SK-N-SH treated with all-trans-retinoic acid at 6 μM for 48 hours (cell line): Measurements from ENCODE around the gene PKNOX2.

ENCODE experiments used
- ATAC-seq: fragments of 200-7000 bp; cut with Tn5 transposase; 3 replicates; pipeline ENCODE4 v1.9.1; 2020; ENCODE audit warnings: mild to moderate bottlenecking, moderate library complexity
- ARNTL ChIP-seq: fragments of 450-650 bp; formaldehyde crosslinking; IDR thresholded peaks from 2 replicates; pipeline ENCODE4 v1.5.0; 2020; ENCODE audit warnings: low read depth, mild to moderate bottlenecking, moderate library complexity, borderline replicate concordance
- BACH2 ChIP-seq: fragments of 250-450 bp; sonication (Bioruptor Pico); IDR thresholded peaks from 2 replicates; pipeline ENCODE4 v1.9.0; 2021; ENCODE audit warnings: mild to moderate bottlenecking, borderline replicate concordance
- CREB5 ChIP-seq: fragments of 250-450 bp; sonication (Bioruptor Pico); IDR thresholded peaks from 2 replicates; pipeline ENCODE4 v1.5.1; 2020; ENCODE audit warnings: low read depth, mild to moderate bottlenecking, moderate library complexity
- CSRNP3 ChIP-seq: fragments of 250-450 bp; sonication (Bioruptor Pico); IDR thresholded peaks from 2 replicates; pipeline ENCODE4 v1.5.1; 2021; ENCODE audit warnings: mild to moderate bottlenecking, moderate library complexity
- ESRRG ChIP-seq: fragments of 250-450 bp; sonication (Bioruptor Pico); IDR thresholded peaks from 2 replicates; pipeline ENCODE4 v1.6.1; 2021; ENCODE audit warnings: mild to moderate bottlenecking
- ISL1 ChIP-seq: fragments of 250-450 bp; sonication (Bioruptor Pico); IDR thresholded peaks from 2 replicates; pipeline ENCODE4 v2.1.2; 2022; ENCODE audit warnings: mild to moderate bottlenecking, moderate library complexity
- OSR1 ChIP-seq: fragments of 250-450 bp; sonication (Bioruptor Pico); IDR thresholded peaks from 2 replicates; pipeline ENCODE4 v1.8.0; 2022; ENCODE audit warnings: moderate library complexity, mild to moderate bottlenecking, inconsistent platforms
- POU6F1 ChIP-seq: fragments of 250-450 bp; sonication (Bioruptor Pico); IDR thresholded peaks from 2 replicates; pipeline ENCODE4 v1.8.0; 2021; ENCODE audit warnings: low read depth, mild to moderate bottlenecking, moderate library complexity, borderline replicate concordance
- PPARA ChIP-seq: fragments of 250-450 bp; sonication (Bioruptor Pico); IDR thresholded peaks from 2 replicates; pipeline ENCODE4 v1.5.0; 2020; ENCODE audit warnings: mild to moderate bottlenecking, borderline replicate concordance
- RARB ChIP-seq: fragments of 250-450 bp; sonication (Bioruptor Pico); IDR thresholded peaks from 2 replicates; pipeline ENCODE4 v1.8.0; 2021; ENCODE audit warnings: mild to moderate bottlenecking, moderate library complexity
- SNAI2 ChIP-seq: fragments of 250-450 bp; sonication (Bioruptor Pico); IDR thresholded peaks from 2 replicates; pipeline ENCODE4 v1.5.0; 2020; ENCODE audit warnings: mild to moderate bottlenecking, moderate library complexity
- TCF4 ChIP-seq: fragments of 250-450 bp; sonication (Bioruptor Pico); IDR thresholded peaks from 2 replicates; pipeline ENCODE4 v1.8.0; 2021; ENCODE audit warnings: mild to moderate bottlenecking, moderate library complexity, borderline replicate concordance
- TOX ChIP-seq: fragments of 250-450 bp; sonication (Bioruptor Pico); IDR thresholded peaks from 2 replicates; pipeline ENCODE4 v1.8.0; 2021; ENCODE audit warnings: mild to moderate bottlenecking, moderate library complexity, borderline replicate concordance
- TSHZ2 ChIP-seq: fragments of 250-450 bp; sonication (Bioruptor Pico); IDR thresholded peaks from 2 replicates; pipeline ENCODE4 v1.5.0; 2020; ENCODE audit warnings: mild to moderate bottlenecking, moderate library complexity
- ZC3H10 ChIP-seq: fragments of 250-450 bp; sonication (Bioruptor Pico); IDR thresholded peaks from 2 replicates; pipeline ENCODE4 v1.5.1; 2021; ENCODE audit warnings: mild to moderate bottlenecking, moderate library complexity
- ZFP3 ChIP-seq: fragments of 250-450 bp; sonication (Bioruptor Pico); IDR thresholded peaks from 2 replicates; pipeline ENCODE4 v1.5.0; 2020; ENCODE audit warnings: mild to moderate bottlenecking, moderate library complexity
- ZFP30 ChIP-seq: fragments of 450-650 bp; formaldehyde crosslinking; IDR thresholded peaks from 2 replicates; pipeline ENCODE4 v1.5.0; 2022; ENCODE audit warnings: mild to moderate bottlenecking, moderate library complexity
- ZNF565 ChIP-seq: fragments of 450-650 bp; formaldehyde crosslinking; conservative IDR thresholded peaks from 2 replicates; pipeline ENCODE4 v1.5.0; 2020; ENCODE audit warnings: low read depth, mild to moderate bottlenecking, moderate library complexity
- ZNF8 ChIP-seq: fragments of 450-650 bp; formaldehyde crosslinking; IDR thresholded peaks from 2 replicates; pipeline ENCODE4 v1.5.0; 2020; ENCODE audit warnings: mild to moderate bottlenecking, moderate library complexity

Gene PKNOX2

GRCh38 chr11:125270711-125271110, 106.2 kb downstream of the PKNOX2 start:
- ATAC-seq: no peak
- TF ChIP-seq ZFP3 (CRISPR knock-in tag): no peak
- no peak for TF ChIP-seq TOX (CRISPR knock-in tag)
- TF ChIP-seq ZNF565 (CRISPR knock-in tag): no peak
- TF ChIP-seq RARB (CRISPR knock-in tag): no peak
- no peak for TF ChIP-seq ZFP30 (CRISPR knock-in tag)
- no peak for TF ChIP-seq ZC3H10 (CRISPR knock-in tag)
- no peak for TF ChIP-seq OSR1
- no peak for TF ChIP-seq BACH2 (CRISPR knock-in tag)
- no peak for TF ChIP-seq ISL1 (CRISPR knock-in tag)
- TF ChIP-seq ARNTL (CRISPR knock-in tag): no peak
- no peak for TF ChIP-seq SNAI2 (CRISPR knock-in tag)
- TF ChIP-seq ZNF8 (CRISPR knock-in tag): no peak
- no peak for TF ChIP-seq CREB5 (CRISPR knock-in tag)
- TF ChIP-seq CSRNP3 (CRISPR knock-in tag): no peak
- TF ChIP-seq TCF4 (CRISPR knock-in tag): no peak

GRCh38 chr11:125271483-125272091, 107.0 kb downstream of the PKNOX2 start:
- ATAC-seq: no peak
- TF ChIP-seq CSRNP3 (CRISPR knock-in tag) (no peak), POU6F1 (CRISPR knock-in tag) (no peak), CREB5 (CRISPR knock-in tag) (no peak), ESRRG (no peak), ARNTL (CRISPR knock-in tag) (no peak), TOX (CRISPR knock-in tag) (no peak), SNAI2 (CRISPR knock-in tag) (no peak)

- no peak for TF ChIP-seq ZC3H10 (CRISPR knock-in tag)
- no peak for TF ChIP-seq TOX (CRISPR knock-in tag)
- ATAC-seq: no peak
Measured at GRCh38 chr11:125272092-125272491, 107.5 kb downstream of the PKNOX2 start.

GRCh38 chr11:125272821-125273220, 108.3 kb downstream of the PKNOX2 start:
- no peak for ATAC-seq
- no peak for TF ChIP-seq TOX (CRISPR knock-in tag)
- no peak for TF ChIP-seq POU6F1 (CRISPR knock-in tag)
- TF ChIP-seq SNAI2 (CRISPR knock-in tag): no peak
- no peak for TF ChIP-seq PPARA (CRISPR knock-in tag)
- no peak for TF ChIP-seq OSR1
- TF ChIP-seq TSHZ2 (CRISPR knock-in tag): no peak
- TF ChIP-seq CREB5 (CRISPR knock-in tag): no peak
- no peak for TF ChIP-seq CSRNP3 (CRISPR knock-in tag)
- TF ChIP-seq ESRRG: no peak
- no peak for TF ChIP-seq BACH2 (CRISPR knock-in tag)
